SK-MEL-5 (cell line): ENCODE data around the gene QDPR. TPM values are rescaled to one million over a fixed set of nuclear protein-coding genes. Genes with fewer than 3 reads are reported as not detected.

Experiments used
- DNase-seq: peaks from one replicate; pipeline ENCODE4 v3.0.0-alpha.2; 2016; ENCODE audit warnings: low read depth, low spot score
- in situ Hi-C: cut with HindIII; loops from 2 replicates; pipeline ENCODE4 v1.10.0; 2016; ENCODE audit warnings: low sequenced_read_pairs, high pct_unique_total_duplicates, low pct_unique_long_range_greater_than_20kb
- total RNA-seq: library from RNA; depleted of rRNA; stranded (reverse); fragments of >200 nt; shearing (Covaris generic); gene quantifications from 2 replicates; pipeline ENCODE4 v1.2.3, GENCODE V29; 2014

The QDPR gene
- total RNA-seq, 1 experiment from 2014 or later = 37.9 TPM

DNA sequence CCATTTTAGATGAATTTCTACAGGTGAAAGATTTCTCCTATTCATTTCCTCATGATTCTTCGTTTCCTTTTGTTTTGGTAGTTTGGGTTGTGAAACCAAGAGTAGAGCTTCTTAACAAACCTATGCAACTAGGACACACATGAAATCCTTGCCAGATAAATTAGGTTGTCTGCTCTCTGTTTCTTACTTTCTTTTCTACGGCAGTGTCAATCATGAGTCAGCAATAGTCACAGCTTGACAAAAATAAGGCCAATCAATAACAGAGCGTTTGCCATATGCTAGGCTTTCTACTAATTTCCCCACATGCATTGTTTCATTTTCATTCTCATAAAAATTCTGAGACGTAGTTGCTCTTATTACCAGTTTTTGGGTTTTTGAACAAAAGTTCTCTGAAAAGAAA is 23.4 kb upstream of the QDPR start:
- no peak for DNase-seq
- in situ Hi-C loops = no loop called here

DNA sequence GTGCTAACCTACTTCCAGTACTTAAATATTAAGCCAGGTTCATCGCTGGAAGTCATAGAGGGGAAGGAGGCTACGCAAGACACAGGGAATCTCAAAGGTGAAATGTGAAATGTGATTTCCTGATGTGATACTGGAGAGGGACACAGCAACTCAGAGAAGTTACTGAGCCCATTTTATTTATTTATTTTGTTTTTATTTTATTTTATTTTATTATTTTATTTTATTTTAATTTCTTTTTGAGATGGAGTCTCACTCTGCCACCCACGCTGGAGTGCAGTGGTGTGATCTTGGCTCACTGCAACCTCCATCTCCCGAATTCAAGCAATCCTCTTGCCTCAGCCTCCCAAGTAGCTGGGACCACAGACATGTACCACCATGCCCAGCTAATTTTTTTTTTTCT is 22.8 kb upstream of the QDPR start:
- in situ Hi-C loops = no loop called here
- no peak for DNase-seq

DNA sequence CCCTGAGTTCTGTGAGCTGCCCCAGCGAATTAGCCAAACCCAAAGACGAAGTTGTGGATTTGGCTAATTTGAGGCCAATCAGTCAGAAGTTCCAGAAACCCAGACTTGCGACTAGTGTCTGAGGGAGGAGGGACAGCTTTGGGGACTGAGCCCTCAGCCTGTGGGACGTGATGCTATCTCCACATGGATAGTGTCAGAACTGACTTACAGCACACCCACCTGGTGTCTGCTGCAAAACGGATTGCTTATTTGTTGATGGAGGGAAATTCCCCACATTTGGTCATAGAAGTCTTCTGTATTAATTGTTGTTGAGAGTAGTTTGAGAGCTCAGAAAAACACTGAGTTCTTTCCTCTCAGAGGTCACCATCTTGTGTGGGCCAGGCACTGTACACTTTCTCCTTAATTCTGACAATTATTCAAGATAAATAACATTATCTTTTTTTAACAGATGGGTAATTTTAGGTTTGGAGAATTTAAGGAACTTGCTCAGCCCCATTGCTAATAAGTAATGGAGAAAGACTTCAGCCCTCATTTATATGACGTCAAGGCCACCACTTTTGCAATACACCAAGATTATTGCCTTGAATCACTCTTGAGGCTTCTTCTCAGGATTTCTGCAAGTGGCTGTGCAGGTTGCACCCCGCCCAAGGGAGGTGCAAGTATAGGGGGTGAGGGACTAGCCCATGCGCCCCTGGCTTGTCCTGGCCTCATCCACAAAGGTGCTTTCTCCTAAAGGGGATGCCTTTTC is 19.8 kb upstream of the QDPR start:
- in situ Hi-C loops = no loop called here
- DNase-seq = no peak

DNA sequence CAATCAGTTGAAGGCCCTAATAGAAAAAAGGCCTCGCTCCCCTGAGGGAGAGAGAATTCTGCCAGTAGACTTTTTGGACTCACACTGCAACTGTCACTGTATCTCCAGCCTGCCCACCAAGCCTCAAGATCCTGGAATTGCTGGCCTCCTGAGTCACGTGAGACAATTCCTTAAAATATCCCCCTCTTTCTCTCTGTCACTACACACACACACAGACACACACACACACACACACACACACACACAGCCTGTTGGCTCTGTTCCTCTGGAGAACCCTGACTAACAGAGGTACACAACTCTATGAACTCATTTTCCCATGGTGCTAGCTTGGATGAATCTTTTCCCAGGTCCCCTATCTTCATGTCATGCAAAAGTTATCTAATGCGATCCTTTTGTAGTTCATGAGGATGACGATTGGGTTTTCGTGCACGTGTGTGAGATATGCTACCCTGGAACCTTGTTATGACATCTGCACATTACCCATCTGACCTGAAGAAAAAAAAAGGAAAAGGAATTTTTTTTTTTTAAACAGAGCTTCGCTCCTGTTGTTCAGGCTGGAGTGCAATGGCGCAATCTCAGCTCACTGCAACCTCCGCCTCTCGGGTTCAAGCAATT is 16.8 kb upstream of the QDPR start:
- in situ Hi-C loops = no loop called here
- DNase-seq = no peak

DNA sequence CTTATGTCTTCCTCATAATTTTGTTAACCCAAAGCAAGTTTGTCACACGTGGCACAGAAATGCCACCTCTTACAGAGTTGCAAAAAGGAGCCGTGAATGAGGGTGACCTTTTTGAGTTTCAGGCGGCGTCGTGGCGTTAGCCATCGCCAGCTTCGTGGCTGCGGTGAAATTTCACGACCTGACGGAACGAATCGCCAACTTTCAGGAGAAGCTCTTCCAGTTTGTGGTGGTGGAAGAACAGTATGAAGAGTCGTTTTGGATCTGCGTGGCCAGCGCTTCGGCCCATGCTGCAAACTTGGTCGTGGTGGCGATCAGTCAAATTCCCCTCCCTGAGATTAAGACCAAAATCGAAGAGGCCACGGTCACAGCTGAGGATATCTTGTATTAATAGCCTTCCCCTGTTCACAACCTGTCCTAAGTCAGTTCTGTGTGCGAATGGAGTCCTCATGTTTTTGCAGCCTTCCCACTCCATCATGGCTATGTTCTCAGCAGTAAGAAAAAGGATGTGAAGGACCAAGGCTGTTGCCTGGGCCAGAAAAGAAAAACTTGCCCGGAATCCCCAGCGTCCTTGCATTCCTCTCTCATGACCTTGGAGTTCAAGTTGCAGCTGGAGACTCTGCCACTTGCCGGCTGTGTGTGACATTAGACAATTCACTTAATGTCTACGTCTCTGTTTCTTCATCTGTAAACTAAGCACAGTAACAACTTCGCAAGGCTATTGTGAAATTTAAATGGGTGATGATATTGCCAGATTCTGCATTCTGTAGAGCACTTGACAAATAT is 15.0 kb upstream of the QDPR start:
- DNase-seq = no peak
- in situ Hi-C loops = no loop called here

DNA sequence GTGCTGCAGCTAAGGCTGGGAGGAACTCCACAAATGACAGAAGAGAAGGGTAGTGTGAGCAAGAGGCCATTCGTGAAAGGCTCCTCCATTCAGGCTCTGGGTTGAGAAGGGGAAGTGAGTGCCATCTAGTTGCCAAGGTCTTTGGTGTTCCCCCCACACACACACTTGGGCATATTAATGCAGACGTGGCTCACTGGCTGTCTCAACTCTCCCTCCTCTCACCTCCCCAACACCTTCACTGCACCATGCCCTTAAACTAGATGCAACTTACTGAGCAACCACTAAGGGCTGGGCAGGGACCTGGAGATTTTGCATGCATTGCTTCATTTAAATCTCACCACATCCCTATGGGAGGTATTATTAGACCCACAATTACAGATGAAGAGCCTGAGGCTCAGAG is 11.8 kb upstream of the QDPR start:
- in situ Hi-C loops = no loop called here
- no peak for DNase-seq

DNA sequence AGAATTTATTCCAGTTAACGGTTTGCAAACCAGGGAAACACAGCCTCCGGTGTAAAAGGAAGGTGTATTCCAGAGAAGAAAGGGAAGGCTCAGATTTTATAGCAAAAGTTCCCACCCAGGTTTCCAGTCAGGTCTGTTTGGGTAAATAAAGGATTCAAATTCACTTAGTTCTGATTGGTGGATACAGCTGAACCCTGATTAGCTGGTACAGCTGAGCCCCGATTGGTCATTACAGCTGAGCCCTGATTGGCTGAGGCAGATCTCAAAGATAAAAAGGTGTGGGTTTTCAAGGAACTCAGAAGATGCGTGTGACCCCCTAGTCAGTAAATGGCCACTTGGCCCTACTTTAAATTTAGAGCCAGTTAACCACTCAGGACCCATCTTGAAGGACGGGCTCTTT is 9.7 kb upstream of the QDPR start:
- no peak for DNase-seq
- in situ Hi-C loops = no loop called here

DNA sequence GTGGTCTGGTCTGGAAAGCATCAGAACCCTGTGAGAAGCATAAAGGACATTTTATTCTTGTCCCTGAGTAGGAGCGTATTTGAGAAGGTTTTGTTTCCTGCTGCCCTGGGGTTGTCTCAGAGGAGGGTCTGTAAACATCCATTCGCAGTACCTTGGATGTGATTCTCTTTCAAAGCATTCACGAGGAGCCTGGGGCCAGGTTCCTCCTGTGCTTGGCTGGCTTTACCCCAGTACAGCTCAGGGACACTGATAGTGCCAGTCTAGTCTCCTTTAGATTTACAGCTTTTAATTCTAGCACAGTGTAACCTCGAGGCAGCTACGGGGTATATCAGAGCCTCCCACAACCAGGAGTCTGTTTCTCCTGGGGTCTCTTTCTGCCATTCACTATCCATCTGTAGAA is 5.8 kb upstream of the QDPR start:
- peak; percentile 11 for DNase-seq
- in situ Hi-C loops = no loop called here

DNA sequence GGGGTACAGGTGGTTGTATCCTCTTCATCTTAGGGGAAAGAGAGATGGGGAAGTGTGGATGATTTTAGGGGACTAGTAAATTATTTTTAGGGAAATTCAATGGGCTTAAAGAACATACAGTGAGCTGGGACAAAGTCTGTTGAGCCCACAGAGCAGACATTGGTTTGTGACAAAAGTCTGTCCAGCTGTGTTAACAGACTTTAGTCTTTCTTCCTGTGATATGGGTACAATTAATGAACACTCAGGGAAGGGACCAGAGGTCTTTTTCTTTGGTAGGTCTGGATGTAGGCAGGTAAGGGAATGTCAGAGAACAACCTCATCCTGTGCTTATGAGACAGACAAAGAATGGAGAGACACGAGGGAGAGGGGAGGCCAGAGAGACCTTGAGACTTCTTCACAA is 5.1 kb upstream of the QDPR start:
- in situ Hi-C loops = no loop called here
- no peak for DNase-seq

DNA sequence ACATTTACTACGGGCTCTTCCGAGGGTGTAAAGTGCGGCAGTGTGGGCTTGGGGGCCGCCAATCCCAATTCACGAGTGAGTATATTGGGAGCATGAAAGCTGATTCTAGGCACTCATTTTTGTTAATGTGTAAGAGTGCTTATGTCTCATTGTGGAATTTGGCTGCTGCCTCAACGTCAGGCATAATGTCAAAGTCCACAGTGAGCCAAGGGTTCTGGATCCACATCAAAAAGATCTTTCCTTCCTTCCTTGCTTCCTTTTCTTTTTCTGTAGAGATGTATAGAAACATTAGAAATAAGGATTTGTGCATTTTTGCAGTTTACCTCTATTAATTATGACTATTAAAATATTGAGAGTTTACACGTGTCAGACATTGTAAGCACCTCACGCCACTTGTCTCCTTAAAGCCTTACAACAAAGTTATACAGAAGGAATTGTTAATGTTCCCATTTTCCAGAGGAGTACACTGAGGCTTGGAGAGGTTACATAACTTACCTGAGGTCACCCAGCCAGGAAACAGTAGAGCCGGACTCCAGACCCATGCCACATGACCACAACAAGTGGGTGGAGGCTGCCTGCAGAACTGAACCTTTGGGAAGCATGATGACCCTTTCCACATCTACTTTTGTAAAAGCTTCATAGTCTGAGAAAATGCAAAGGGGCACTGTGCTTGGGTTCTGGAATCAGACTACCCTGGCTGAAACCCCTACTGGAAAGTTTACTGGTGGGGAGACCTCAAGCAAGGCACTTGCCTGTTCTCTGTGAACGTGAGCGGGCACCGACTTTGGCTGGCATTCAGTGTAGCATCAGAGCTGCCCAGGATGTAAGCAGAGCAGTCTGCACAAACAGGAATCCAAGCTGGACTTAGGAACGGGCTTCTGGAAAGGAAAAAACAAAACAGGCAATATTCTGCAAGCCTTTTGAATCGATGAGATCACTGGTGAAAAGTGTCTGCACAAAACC is 3.8 kb upstream of the QDPR start:
- in situ Hi-C loops = no loop called here
- no peak for DNase-seq

DNA sequence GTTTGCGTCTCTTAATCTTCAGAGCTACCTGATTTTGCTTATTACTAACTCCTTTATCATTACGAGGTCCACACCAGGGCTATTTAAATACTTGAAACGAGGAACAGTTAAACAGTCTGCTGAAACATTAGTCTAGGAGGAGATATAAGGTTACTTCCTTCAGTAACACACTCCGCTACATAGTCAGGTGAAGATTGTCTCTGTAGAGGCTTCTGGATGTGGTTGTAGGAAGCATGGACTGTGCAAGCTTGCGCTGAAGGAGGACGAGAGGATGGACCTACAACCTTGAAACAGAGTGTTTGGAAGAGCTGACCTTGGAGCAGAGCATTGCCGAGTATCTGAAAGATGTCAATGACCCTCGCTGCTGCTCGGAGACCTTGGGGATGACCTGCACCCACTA is 3.0 kb upstream of the QDPR start, which contains the start of gene CLRN2:
CLRN2 (plus strand) TSS at position 301 of the 400 bp plus-strand sequence. CDS start 102 bp downstream, outside the sequence.
- DNase-seq = no peak
- in situ Hi-C loops = no loop called here

DNA sequence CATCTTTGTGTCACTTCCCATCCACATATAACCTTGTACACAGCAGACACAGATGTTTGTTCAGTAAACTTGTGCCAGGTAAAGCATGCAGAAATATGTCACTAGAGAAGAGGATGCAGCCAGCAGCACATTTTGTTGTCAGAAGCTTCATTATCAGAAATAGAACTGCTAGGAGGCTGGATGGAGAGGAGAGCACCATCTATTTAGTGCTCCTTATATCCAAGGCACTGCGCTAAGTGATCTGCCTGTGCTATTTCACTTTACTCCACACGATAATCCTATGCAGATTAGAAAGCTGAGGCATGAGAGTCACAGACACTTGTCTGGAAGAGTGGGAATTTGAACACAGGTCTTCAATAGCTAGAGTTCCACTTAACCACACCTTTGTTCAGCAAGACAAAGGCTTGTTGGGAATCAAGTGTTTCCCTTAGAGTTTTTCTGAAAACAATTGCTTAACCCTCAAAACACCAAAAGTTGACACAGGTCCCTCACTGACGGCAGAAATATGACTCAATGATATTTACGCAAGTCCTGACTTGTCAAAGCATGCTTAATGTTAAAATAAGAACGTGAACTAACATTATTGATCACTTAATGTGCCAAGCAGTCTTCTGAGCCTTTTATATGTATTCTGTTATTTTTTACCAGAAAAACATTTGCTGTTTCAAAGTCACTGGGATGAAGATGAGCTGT is 1.2 kb upstream of the QDPR start:
- DNase-seq = no peak
- in situ Hi-C loops = no loop called here

DNA sequence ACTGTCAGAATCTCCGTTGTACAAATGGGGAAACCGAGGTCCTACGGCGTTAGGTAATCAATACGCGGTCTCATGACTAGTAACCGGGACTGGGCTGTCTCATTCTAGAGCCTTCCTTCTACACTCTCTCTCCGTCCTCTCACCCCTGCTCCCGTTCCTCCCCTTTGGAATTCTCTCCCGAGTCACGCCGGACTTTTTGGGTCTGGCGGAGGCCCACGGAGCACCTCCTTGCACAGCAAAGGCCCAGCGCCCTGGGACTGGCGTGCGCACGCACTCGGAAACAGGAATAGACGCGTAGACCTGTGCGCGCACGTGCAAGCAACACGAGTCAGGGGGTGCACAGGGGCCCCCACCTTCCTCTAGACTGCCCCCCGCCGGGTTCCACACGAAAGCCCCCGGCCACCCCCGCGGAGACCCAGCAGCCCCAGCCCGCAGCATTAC is 361 bp downstream of the QDPR start:
- in situ Hi-C loops = no loop called here
- DNase-seq = peak; percentile 40

DNA sequence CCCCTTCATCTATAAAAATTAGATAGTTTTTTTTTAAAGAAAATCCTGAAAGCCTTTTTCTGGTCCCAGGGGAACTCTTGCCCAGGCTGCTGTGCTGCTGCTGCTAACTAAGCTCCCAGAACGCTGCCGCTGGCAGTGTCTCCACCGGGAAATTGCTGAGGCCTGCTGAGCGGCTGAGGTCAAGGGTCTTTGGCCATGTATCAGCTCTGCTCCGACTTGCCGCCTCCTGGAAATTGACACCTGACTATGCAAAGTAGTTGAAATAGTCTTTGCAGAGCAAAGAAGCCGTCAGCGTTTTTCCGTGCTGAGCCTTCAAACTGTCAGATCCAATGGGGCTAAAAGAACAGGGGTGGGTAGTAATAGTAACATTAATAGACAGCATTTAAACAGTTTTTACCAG is 839 bp downstream of the QDPR start:
- in situ Hi-C loops = no loop called here
- no peak for DNase-seq

DNA sequence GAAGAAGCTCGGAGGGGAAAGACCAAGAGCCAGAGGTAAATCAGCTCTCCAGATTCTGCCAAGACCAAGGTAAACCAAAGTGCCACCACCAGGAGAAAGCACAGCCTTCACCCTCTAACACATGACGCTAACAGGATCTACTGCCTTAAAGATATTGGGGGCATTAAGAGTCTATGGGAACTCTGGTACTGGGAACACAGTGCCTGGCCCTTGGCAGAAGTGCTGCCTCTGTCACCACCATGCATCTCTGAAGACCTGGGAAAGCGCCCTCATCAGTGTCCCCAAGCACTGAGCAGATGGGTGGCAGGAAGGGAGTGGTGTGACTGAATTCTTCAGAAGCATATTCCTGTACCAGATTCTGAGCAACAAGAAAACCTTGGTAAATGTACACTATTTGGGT is 1.3 kb downstream of the QDPR start:
- in situ Hi-C loops = no loop called here
- no peak for DNase-seq

DNA sequence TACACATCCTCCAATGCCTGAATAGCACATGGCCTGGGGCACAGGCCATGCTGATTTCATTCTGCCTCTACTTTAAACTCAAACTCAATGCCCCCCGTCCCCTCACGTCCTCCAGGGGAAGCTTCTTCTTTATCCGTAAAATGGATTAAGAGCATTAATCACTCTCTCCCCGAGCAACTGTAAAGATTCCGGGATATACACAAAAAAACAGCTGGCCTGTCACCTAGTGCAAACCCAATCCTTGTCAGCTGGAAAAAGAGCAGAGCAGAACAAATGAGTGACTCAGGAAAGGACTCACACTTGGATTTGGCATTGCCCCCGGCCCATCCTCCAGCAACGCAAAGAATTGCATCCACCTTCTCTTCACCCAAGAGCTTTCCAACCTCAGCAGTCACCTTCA is 7.8 kb downstream of the QDPR start:
- in situ Hi-C loops = no loop called here
- DNase-seq = no peak

DNA sequence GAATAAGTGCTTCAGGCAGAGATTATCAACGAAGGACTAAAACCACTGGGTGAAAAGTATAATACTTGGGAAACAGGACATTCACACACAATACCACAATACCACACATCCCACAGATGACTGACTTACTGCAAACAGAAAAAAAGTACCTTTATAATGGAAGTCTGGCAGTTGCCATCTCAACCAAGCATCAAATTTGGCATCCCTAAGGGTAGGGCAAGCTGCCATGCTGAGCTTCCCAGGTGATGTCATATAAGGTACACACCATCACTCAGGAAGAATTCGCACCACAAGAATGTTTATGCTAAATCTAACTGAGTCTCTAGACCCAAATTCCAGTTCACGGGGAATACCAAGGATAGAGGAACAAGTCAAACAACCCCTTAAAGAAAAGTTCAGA is 9.1 kb downstream of the QDPR start:
- in situ Hi-C loops = no loop called here
- DNase-seq = no peak
